Measurements from ENCODE around the gene BRME1.

Gene BRME1

DNA sequence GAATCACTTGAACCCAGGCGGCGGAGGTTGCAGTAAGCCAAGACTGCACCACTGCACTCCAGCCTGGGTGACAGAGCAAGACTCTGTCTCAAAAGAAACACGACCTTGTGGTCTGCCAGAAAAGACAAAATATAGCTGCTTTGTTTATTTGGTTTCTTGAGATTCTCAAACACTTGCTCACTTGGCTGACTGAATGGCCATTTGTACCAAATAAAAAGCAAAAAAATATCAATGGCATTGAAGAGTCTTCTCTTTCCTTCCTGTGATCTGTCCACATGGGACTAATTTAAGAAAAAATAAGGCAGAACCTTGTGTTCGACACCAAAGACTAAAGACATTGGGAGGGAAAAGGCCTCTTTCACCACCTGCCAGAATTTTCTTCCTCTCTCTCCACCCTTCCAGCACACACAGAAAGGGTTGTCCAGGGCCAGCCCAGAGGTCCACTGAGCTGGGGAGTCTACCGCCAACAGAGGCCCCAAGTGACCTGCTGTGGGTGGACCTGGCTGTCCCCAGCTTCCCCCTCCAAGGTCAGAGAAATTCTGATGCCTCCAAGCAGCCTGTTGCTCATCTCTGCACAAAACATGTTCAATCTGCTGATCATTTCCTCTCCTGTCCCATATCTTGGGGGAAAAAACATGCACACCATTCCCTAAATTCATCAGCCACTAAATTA lies 5.9 kb downstream of the BRME1 start:
- POLR2A ChIA-PET, result interaction anchor here (1.4 kb wide), 1 partner anchor 237 kb away, joined by 3 read pairs; no protein-coding TSS in a partner anchor
- H3K9me3 ChIP-seq (ENCODE audit: control insufficient read depth, insufficient read depth, low read depth, low read length), result no peaks in the 10 kb centered on the region
- no peaks in the 10 kb centered on the region for H3K4me1 ChIP-seq (ENCODE audit: control insufficient read depth, insufficient read depth, low read length)
- no peaks in the 10 kb centered on the region; a peak in 1 of 3 replicates for H3K36me3 ChIP-seq (ENCODE audit: control insufficient read depth in 2 of 2, insufficient read depth in 1 of 2, low read length in 2 of 2)
- H3K27ac ChIP-seq (ENCODE audit: extremely low read depth, low read depth, low read length), result no peak overlapping the region
- CTCF ChIA-PET, result interaction anchor here (0.8 to 2.1 kb wide), 3 partner anchors 15 to 128 kb away, joined by 3 to 8 read pairs (median 3); no protein-coding TSS in a partner anchor
- no peak for TF ChIP-seq ZNF211 (tag by site-specific recombination; IDR thresholded peaks at IDR 0.05; ENCODE audit: low read depth)
- TF ChIP-seq ZNF701 (tag by site-specific recombination; IDR thresholded peaks at IDR 0.05), result no peak
- TF ChIP-seq KLF10 (tag by site-specific recombination; IDR thresholded peaks at IDR 0.05), result no peak
- no peak for TF ChIP-seq ZNF155 (tag by site-specific recombination; IDR thresholded peaks at IDR 0.05)
- no peak for TF ChIP-seq ZNF121 (tag by site-specific recombination; IDR thresholded peaks at IDR 0.05)
- TF ChIP-seq SCRT1 (tag by site-specific recombination; IDR thresholded peaks at IDR 0.05; ENCODE audit: borderline replicate concordance), result peak; percentile 20; the same call in 1 of the 2 replicates
- TF ChIP-seq ZNF660 (tag by site-specific recombination; IDR thresholded peaks at IDR 0.05), result no peak
- peak; percentile 58 for TF ChIP-seq FEZF1 (tag by site-specific recombination; IDR thresholded peaks at IDR 0.05)
- TF ChIP-seq ZNF292 (tag by site-specific recombination; IDR thresholded peaks at IDR 0.05; ENCODE audit: borderline replicate concordance, low read depth), result no peak
- TF ChIP-seq IKZF3 (tag by site-specific recombination; IDR thresholded peaks at IDR 0.05), result no peak
- TF ChIP-seq SCRT2 (tag by site-specific recombination; IDR thresholded peaks at IDR 0.05), result peak; percentile 85
- no peak for TF ChIP-seq ZNF623 (tag by site-specific recombination; IDR thresholded peaks at IDR 0.05)
- no peak for TF ChIP-seq ZNF48 (tag by site-specific recombination; IDR thresholded peaks at IDR 0.05)
- no peak for TF ChIP-seq ZNF146 (tag by site-specific recombination; IDR thresholded peaks at IDR 0.05)
- TF ChIP-seq, protein P1, sequence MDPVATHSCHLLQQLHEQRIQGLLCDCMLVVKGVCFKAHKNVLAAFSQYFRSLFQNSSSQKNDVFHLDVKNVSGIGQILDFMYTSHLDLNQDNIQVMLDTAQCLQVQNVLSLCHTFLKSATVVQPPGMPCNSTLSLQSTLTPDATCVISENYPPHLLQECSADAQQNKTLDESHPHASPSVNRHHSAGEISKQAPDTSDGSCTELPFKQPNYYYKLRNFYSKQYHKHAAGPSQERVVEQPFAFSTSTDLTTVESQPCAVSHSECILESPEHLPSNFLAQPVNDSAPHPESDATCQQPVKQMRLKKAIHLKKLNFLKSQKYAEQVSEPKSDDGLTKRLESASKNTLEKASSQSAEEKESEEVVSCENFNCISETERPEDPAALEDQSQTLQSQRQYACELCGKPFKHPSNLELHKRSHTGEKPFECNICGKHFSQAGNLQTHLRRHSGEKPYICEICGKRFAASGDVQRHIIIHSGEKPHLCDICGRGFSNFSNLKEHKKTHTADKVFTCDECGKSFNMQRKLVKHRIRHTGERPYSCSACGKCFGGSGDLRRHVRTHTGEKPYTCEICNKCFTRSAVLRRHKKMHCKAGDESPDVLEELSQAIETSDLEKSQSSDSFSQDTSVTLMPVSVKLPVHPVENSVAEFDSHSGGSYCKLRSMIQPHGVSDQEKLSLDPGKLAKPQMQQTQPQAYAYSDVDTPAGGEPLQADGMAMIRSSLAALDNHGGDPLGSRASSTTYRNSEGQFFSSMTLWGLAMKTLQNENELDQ (tag by site-specific recombination; IDR thresholded peaks at IDR 0.05; ENCODE audit: low read depth), result no peak
- no peak for TF ChIP-seq ZNF785 (tag by site-specific recombination; IDR thresholded peaks at IDR 0.05)
- TF ChIP-seq, protein P2, sequence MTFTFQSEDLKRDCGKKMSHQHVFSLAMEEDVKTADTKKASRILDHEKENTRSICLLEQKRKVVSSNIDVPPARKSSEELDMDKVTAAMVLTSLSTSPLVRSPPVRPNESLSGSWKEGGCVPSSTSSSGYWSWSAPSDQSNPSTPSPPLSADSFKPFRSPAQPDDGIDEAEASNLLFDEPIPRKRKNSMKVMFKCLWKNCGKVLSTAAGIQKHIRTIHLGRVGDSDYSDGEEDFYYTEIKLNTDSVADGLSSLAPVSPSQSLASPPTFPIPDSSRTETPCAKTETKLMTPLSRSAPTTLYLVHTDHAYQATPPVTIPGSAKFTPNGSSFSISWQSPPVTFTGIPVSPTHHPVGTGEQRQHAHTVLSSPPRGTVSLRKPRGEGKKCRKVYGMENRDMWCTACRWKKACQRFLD (tag by site-specific recombination; IDR thresholded peaks at IDR 0.05), result no peak
- no peak overlapping the region for H3K4me3 ChIP-seq (ENCODE audit: low read depth, low read length)

DNA sequence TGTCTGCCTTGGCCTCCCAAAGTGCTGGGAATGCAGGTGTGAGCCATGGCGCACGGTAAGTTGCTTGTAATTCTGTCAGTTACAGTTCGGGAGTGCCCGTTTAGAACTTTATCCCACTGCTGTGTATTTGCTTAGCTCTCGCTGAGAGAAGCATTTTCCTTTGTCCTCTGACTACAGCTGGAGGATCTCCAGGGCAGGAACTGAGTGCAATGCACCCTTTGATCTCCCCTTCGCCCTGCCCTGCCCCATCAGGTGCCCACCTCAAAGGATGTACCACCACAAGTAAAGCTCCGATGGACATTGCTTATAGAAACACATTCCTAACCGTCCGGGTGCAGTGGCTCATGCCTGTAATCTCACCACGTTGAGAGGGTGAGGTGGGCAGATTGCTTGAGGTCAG lies 6.5 kb downstream of the BRME1 start:
- Histone ChIP-seq H3K9me3 (ENCODE audit: control insufficient read depth, insufficient read depth, low read depth, low read length) (no peaks in the 10 kb centered on the region), H3K27ac (ENCODE audit: extremely low read depth, low read depth, low read length) (no peak overlapping the region), H3K36me3 (ENCODE audit: control insufficient read depth in 2 of 2, insufficient read depth in 1 of 2, low read length in 2 of 2) (no peaks in the 10 kb centered on the region; a peak in 1 of 3 replicates), H3K4me3 (ENCODE audit: low read depth, low read length) (no peak overlapping the region), H3K4me1 (ENCODE audit: control insufficient read depth, insufficient read depth, low read length) (no peaks in the 10 kb centered on the region)
- POLR2A ChIA-PET, result interaction anchor here (1.4 kb wide), 1 partner anchor 238 kb away, joined by 3 read pairs; no protein-coding TSS in a partner anchor
- CTCF ChIA-PET, result interaction anchor here (1.1 to 2.1 kb wide), 2 partner anchors 15 to 19 kb away, joined by 3 to 8 read pairs; no protein-coding TSS in a partner anchor
- TF ChIP-seq ZNF121 (tag by site-specific recombination; IDR thresholded peaks at IDR 0.05) (no peak), ZNF548 (tag by site-specific recombination; IDR thresholded peaks at IDR 0.05) (no peak), ZNF664 (tag by site-specific recombination; IDR thresholded peaks at IDR 0.05) (no peak)

DNA sequence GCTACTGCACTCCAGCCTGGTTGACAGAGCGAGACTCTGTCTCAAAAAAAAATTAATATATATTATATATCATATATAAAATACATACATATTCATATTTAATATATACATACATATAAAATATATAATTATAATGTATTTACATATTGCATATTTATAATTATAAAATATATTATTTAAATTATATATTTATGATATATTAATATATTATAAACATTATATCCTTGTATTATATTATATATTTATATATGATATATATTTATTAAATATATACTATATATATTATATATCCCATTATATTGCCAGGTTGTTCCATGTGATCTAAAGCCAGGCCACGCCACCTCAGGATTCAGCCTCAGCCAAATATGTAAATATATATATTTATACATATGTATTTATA lies 9.7 kb downstream of the BRME1 start:
- Histone ChIP-seq H3K4me3 (ENCODE audit: low read depth, low read length) (no peak overlapping the region), H3K36me3 (ENCODE audit: control insufficient read depth in 2 of 2, insufficient read depth in 1 of 2, low read length in 2 of 2) (no peaks in the 10 kb centered on the region; a peak in 1 of 3 replicates), H3K4me1 (ENCODE audit: control insufficient read depth, insufficient read depth, low read length) (no peaks in the 10 kb centered on the region), H3K9me3 (ENCODE audit: control insufficient read depth, insufficient read depth, low read depth, low read length) (no peaks in the 10 kb centered on the region), H3K27ac (ENCODE audit: extremely low read depth, low read depth, low read length) (no peak overlapping the region)
- TF ChIP-seq, protein P3, sequence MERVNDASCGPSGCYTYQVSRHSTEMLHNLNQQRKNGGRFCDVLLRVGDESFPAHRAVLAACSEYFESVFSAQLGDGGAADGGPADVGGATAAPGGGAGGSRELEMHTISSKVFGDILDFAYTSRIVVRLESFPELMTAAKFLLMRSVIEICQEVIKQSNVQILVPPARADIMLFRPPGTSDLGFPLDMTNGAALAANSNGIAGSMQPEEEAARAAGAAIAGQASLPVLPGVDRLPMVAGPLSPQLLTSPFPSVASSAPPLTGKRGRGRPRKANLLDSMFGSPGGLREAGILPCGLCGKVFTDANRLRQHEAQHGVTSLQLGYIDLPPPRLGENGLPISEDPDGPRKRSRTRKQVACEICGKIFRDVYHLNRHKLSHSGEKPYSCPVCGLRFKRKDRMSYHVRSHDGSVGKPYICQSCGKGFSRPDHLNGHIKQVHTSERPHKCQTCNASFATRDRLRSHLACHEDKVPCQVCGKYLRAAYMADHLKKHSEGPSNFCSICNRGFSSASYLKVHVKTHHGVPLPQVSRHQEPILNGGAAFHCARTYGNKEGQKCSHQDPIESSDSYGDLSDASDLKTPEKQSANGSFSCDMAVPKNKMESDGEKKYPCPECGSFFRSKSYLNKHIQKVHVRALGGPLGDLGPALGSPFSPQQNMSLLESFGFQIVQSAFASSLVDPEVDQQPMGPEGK (tag by site-specific recombination; IDR thresholded peaks at IDR 0.05), result no peak
- no peak for TF ChIP-seq ZNF354C (tag by site-specific recombination; IDR thresholded peaks at IDR 0.05; ENCODE audit: borderline replicate concordance, low read depth)
- no peak for TF ChIP-seq ZNF426 (tag by site-specific recombination; IDR thresholded peaks at IDR 0.05)
- TF ChIP-seq GLI2 (tag by site-specific recombination; IDR thresholded peaks at IDR 0.05; ENCODE audit: borderline replicate concordance, low read depth), result no peak
- TF ChIP-seq ZNF660 (tag by site-specific recombination; IDR thresholded peaks at IDR 0.05), result no peak
- no peak for TF ChIP-seq ZNF664 (tag by site-specific recombination; IDR thresholded peaks at IDR 0.05)
- TF ChIP-seq ZNF792 (tag by site-specific recombination; IDR thresholded peaks at IDR 0.05), result no peak
- TF ChIP-seq, protein P4, sequence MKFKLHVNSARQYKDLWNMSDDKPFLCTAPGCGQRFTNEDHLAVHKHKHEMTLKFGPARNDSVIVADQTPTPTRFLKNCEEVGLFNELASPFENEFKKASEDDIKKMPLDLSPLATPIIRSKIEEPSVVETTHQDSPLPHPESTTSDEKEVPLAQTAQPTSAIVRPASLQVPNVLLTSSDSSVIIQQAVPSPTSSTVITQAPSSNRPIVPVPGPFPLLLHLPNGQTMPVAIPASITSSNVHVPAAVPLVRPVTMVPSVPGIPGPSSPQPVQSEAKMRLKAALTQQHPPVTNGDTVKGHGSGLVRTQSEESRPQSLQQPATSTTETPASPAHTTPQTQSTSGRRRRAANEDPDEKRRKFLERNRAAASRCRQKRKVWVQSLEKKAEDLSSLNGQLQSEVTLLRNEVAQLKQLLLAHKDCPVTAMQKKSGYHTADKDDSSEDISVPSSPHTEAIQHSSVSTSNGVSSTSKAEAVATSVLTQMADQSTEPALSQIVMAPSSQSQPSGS (tag by site-specific recombination; IDR thresholded peaks at IDR 0.05; ENCODE audit: low read depth), result no peak
- ChIA-PET POLR2A (interaction anchor here (0.6 kb wide), 1 partner anchor 242 kb away, joined by 3 read pairs; no protein-coding TSS in a partner anchor), CTCF (no interaction called here)

All from HEK293 (cell line).